Putamen (tissue), 1 donor: ENCODE results near the gene PAQR4.
A peak's percentile ranks its signal among the peaks of the same experiment; 100 is the strongest.

ENCODE experiments used
- DNase-seq: peaks from one replicate; pipeline ENCODE4 v3.0.0-alpha.2; 2016; ENCODE audit warnings: low spot score

The PAQR4 gene

GRCh38 chr16:2964475-2965336 lies 4.4 kb upstream of the PAQR4 start:
- no peak for DNase-seq

- DNase-seq, result no peak
Measured at GRCh38 chr16:2966043-2966807, 2.9 kb upstream of the PAQR4 start.

GRCh38 chr16:2966808-2967191 lies 2.3 kb upstream of the PAQR4 start:
- no peak for DNase-seq

- DNase-seq, result no peak
Measured at GRCh38 chr16:2967211-2967631, 1.9 kb upstream of the PAQR4 start.

GRCh38 chr16:2967721-2968161 lies 1.4 kb upstream of the PAQR4 start:
- no peak for DNase-seq

GRCh38 chr16:2968368-2968737 lies 795 bp upstream of the PAQR4 start:
- DNase-seq, result no peak

GRCh38 chr16:2969545-2970521 lies 685 bp downstream of the PAQR4 start:
- peak; percentile 73 for DNase-seq

GRCh38 chr16:2970563-2970962 lies 1.4 kb downstream of the PAQR4 start:
- no peak for DNase-seq

GRCh38 chr16:2971134-2971984 lies 2.2 kb downstream of the PAQR4 start:
- DNase-seq, result no peak

GRCh38 chr16:2971985-2972784 lies 3.0 kb downstream of the PAQR4 start:
- DNase-seq, result no peak

- DNase-seq, result peak; percentile 63
Measured at GRCh38 chr16:2973093-2973492, 3.9 kb downstream of the PAQR4 start.

- DNase-seq, result no peak
Measured at GRCh38 chr16:2973605-2974318, 4.6 kb downstream of the PAQR4 start.

- DNase-seq, result no peak
Measured at GRCh38 chr16:2974319-2975056, 5.3 kb downstream of the PAQR4 start.

GRCh38 chr16:2975161-2975795 lies 6.1 kb downstream of the PAQR4 start:
- DNase-seq, result no peak

GRCh38 chr16:2976201-2976600 lies 7.1 kb downstream of the PAQR4 start:
- no peak for DNase-seq

- no peak for DNase-seq
Measured at GRCh38 chr16:2976673-2977072, 7.5 kb downstream of the PAQR4 start.

GRCh38 chr16:2977440-2977839 lies 8.3 kb downstream of the PAQR4 start:
- no peak for DNase-seq

GRCh38 chr16:2979669-2980226 lies 10.6 kb downstream of the PAQR4 start:
- DNase-seq, result no peak
